ENCODE data around the gene KIF4A. TPM values are rescaled to one million over a fixed set of nuclear protein-coding genes. Genes with fewer than 3 reads are reported as not detected.

KIF4A gene
- total and polyA plus RNA-seq, 10 of the 15 experiments (the other 5 are each of a cell fraction or from before 2014, with no cell fraction given), result 10.8 to 28.8 (median 22.5) TPM

GRCh38 chrX:70352496-70352895 is 62.6 kb downstream of the KIF4A start (continued):
- no peak for TF ChIP-seq RCOR1 (conservative IDR thresholded peaks at IDR 0.05; ENCODE audit: low read depth, low read length)

- FAIRE-seq (no peak), DNase-seq (ENCODE audit: low read depth, low spot score) (no peak)
- CTCF ChIA-PET, result no interaction called here
- no peak for TF ChIP-seq TARDBP (IDR thresholded peaks at IDR 0.05; ENCODE audit: borderline replicate concordance)
- no peak for TF ChIP-seq PKNOX1 (IDR thresholded peaks at IDR 0.05)
- TF ChIP-seq IRF5 (IDR thresholded peaks at IDR 0.05; ENCODE audit: borderline replicate concordance), result no peak
- TF ChIP-seq ELK1 (IDR thresholded peaks at IDR 0.05; ENCODE audit: low read depth, low read length), result no peak
- TF ChIP-seq YY1 (IDR thresholded peaks at IDR 0.05; ENCODE audit: low read depth, low read length), result no peak
- TF ChIP-seq ZNF274 (IDR thresholded peaks at IDR 0.05; ENCODE audit: insufficient read depth, insufficient read length), result no peak
- no peak for TF ChIP-seq PBX3 (IDR thresholded peaks at IDR 0.05; ENCODE audit: insufficient replicate concordance, low read depth, low read length)
- no peak for TF ChIP-seq CHD2 (IDR thresholded peaks at IDR 0.05; ENCODE audit: borderline replicate concordance, low read depth, low read length)
- no peak for TF ChIP-seq CBX5 (IDR thresholded peaks at IDR 0.05; ENCODE audit: low read depth)
- no peak for TF ChIP-seq SMARCA5 (IDR thresholded peaks at IDR 0.05)
- no peak for TF ChIP-seq E2F8 (IDR thresholded peaks at IDR 0.05; ENCODE audit: low read depth, partially characterized antibody)
- no peak for TF ChIP-seq GABPA (IDR thresholded peaks at IDR 0.05; ENCODE audit: low read depth)
Measured at GRCh38 chrX:70353514-70353913, 63.6 kb downstream of the KIF4A start.

More at GRCh38 chrX:70353514-70353913, 63.6 kb downstream of the KIF4A start:
- BruUV-seq (replicated peaks), result no TSS peak
- ChIA-PET POLR2A (no interaction called here), SMC1A (ENCODE audit: uncharacterized antibody, unreplicated experiment) (no interaction called here), RAD21 (ENCODE audit: unreplicated experiment) (no interaction called here)
- no peak overlapping the region for H3K4me2 ChIP-seq (ENCODE audit: control insufficient read depth, insufficient read depth)
- H3K27ac ChIP-seq (ENCODE audit: control insufficient read depth, insufficient read depth), result no peak overlapping the region
- H3K9ac ChIP-seq (ENCODE audit: control insufficient read depth, insufficient read depth, low read length), result no peak overlapping the region
- H3K4me1 ChIP-seq (ENCODE audit: control insufficient read depth, insufficient read depth, low read length), result no peaks in the 10 kb centered on the region
- no peaks in the 10 kb centered on the region for H3K79me2 ChIP-seq (ENCODE audit: control insufficient read depth, insufficient read depth, low read length)
- H3K36me3 ChIP-seq (ENCODE audit: control insufficient read depth in 2 of 2, insufficient read depth in 2 of 2, low read length in 1 of 2), result no peaks in the 10 kb centered on the region
- no peak for ATAC-seq
- intact Hi-C loops (cut with micrococcal nuclease; ENCODE audit: unreplicated experiment), result no loop called here
- no peak overlapping the region for H2AFZ ChIP-seq (ENCODE audit: control insufficient read depth, low read depth, low read length)
- 82% methylated on average over 5 of the region's 5 CpGs for WGBS (ENCODE audit: insufficient coverage, insufficient replicate concordance, low lambda C conversion rate, missing lambda C conversion rate)
- no peaks in the 10 kb centered on the region for H3K27me3 ChIP-seq (replicated peaks in 1 of 2; ENCODE audit: control insufficient read depth in 2 of 2, insufficient read depth in 2 of 2, low read length in 1 of 2)
- no peak overlapping the region for H3K4me3 ChIP-seq
- H3K9me3 ChIP-seq (replicated peaks; ENCODE audit: control insufficient read depth, insufficient read depth, low read length), result no peaks in the 10 kb centered on the region
- H4K20me1 ChIP-seq (ENCODE audit: control insufficient read depth, insufficient read depth), result no peaks in the 10 kb centered on the region
- in situ Hi-C loops (cut with MboI), result no loop called here

All from GM12878 (cell line).